HepG2 (cell line): ENCODE measurements around the gene PPDPF.

Experiments used
- ERF ChIP-seq: IDR thresholded peaks from 2 replicates; pipeline ENCODE4 v1.6.1; 2018; ENCODE audit warnings: missing biosample characterization, missing genetic modification reagents
- GABPA ChIP-seq, 2 experiments: IDR thresholded peaks; 2 replicates each; pipeline ENCODE4 v1.6.1; 2011 to 2016; ENCODE audit warnings: low read depth in 2 of 2, low read length in 1 of 2, missing biosample characterization in 1 of 2, missing genetic modification characterization in 1 of 2
- MTA3 ChIP-seq: sonication (generic); formaldehyde crosslinking; IDR thresholded peaks from 2 replicates; pipeline ENCODE4 v1.4.0; 2020; ENCODE audit warnings: missing genetic modification reagents
- NFATC3 ChIP-seq: sonication (generic); formaldehyde crosslinking; IDR thresholded peaks from 2 replicates; pipeline ENCODE4 v1.5.1; 2020; ENCODE audit warnings: mild to moderate bottlenecking, missing genetic modification reagents
- SETDB1 ChIP-seq: sonication (generic); formaldehyde crosslinking; IDR thresholded peaks from 2 replicates; pipeline ENCODE4 v1.5.1; 2020; ENCODE audit warnings: missing genetic modification reagents, mild to moderate bottlenecking, borderline replicate concordance
- SP2 ChIP-seq: sonication (generic); formaldehyde crosslinking; IDR thresholded peaks from 2 replicates; pipeline ENCODE4 v1.5.1; 2020; ENCODE audit warnings: mild to moderate bottlenecking, missing genetic modification reagents
- SRSF4 ChIP-seq: fragments of 200-400 bp; formaldehyde crosslinking; IDR thresholded peaks from one replicate; pipeline ENCODE4 v1.6.1; 2018; ENCODE audit warnings: mild to moderate bottlenecking, low read depth, low read length, moderate library complexity; ENCODE audit not compliant: poor library complexity, severe bottlenecking
- TCF12 ChIP-seq, 2 experiments: fragments of 450-650 bp in 1 of 2; sonication (generic) in 1 of 2; formaldehyde crosslinking in 1 of 2; IDR thresholded peaks; 2 replicates each; pipeline versions ENCODE4 v1.6.1 to v1.8.0; 2017 to 2022; ENCODE audit warnings: antibody characterized with exemption in 1 of 2, mild to moderate bottlenecking in 1 of 2, missing genetic modification reagents in 1 of 2, moderate library complexity in 1 of 2
- TCF7 ChIP-seq: sonication (generic); IDR thresholded peaks from 2 replicates; pipeline ENCODE4 v1.6.1; 2016; ENCODE audit warnings: antibody characterized with exemption, low read depth
- ZKSCAN8 ChIP-seq: IDR thresholded peaks from 2 replicates; pipeline ENCODE4 v1.6.1; 2016; ENCODE audit warnings: borderline replicate concordance, missing genetic modification reagents, missing compliant biosample characterization
- TF ChIP-seq, protein P1 (sequence below): sonication (generic); formaldehyde crosslinking; IDR thresholded peaks from 2 replicates; pipeline ENCODE4 v1.5.0; 2020; ENCODE audit warnings: mild to moderate bottlenecking, missing genetic modification reagents, moderate library complexity
- TF ChIP-seq, protein P2 (sequence below): sonication (generic); formaldehyde crosslinking; IDR thresholded peaks from 2 replicates; pipeline ENCODE4 v1.4.0; 2020; ENCODE audit warnings: missing genetic modification reagents, mild to moderate bottlenecking, borderline replicate concordance

GRCh38 chr20:63556873-63557478 is 36.4 kb downstream of the PPDPF start:
- TF ChIP-seq GABPA (IDR thresholded peaks at IDR 0.05; ENCODE audit: low read depth, low read length) (no peak), GABPA (CRISPR knock-in tag; IDR thresholded peaks at IDR 0.05; ENCODE audit: low read depth) (no peak), MTA3 (CRISPR knock-in tag) (no peak), SRSF4 (no peak), SETDB1 (CRISPR knock-in tag) (no peak), NFATC3 (CRISPR knock-in tag) (0 out of 2 replicates have a peak, but pooled peaks have one; percentile 53), SP2 (CRISPR knock-in tag) (no peak), TCF12 (IDR thresholded peaks at IDR 0.05) (no peak), TCF12 (CRISPR knock-in tag; IDR thresholded peaks at IDR 0.05) (no peak), ZKSCAN8 (CRISPR knock-in tag) (no peak), TCF7 (no peak), ERF (CRISPR knock-in tag) (no peak)
- TF ChIP-seq, protein P1, sequence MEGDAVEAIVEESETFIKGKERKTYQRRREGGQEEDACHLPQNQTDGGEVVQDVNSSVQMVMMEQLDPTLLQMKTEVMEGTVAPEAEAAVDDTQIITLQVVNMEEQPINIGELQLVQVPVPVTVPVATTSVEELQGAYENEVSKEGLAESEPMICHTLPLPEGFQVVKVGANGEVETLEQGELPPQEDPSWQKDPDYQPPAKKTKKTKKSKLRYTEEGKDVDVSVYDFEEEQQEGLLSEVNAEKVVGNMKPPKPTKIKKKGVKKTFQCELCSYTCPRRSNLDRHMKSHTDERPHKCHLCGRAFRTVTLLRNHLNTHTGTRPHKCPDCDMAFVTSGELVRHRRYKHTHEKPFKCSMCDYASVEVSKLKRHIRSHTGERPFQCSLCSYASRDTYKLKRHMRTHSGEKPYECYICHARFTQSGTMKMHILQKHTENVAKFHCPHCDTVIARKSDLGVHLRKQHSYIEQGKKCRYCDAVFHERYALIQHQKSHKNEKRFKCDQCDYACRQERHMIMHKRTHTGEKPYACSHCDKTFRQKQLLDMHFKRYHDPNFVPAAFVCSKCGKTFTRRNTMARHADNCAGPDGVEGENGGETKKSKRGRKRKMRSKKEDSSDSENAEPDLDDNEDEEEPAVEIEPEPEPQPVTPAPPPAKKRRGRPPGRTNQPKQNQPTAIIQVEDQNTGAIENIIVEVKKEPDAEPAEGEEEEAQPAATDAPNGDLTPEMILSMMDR = no peak; the same call in 1 of the 2 replicates
- TF ChIP-seq, protein P2, sequence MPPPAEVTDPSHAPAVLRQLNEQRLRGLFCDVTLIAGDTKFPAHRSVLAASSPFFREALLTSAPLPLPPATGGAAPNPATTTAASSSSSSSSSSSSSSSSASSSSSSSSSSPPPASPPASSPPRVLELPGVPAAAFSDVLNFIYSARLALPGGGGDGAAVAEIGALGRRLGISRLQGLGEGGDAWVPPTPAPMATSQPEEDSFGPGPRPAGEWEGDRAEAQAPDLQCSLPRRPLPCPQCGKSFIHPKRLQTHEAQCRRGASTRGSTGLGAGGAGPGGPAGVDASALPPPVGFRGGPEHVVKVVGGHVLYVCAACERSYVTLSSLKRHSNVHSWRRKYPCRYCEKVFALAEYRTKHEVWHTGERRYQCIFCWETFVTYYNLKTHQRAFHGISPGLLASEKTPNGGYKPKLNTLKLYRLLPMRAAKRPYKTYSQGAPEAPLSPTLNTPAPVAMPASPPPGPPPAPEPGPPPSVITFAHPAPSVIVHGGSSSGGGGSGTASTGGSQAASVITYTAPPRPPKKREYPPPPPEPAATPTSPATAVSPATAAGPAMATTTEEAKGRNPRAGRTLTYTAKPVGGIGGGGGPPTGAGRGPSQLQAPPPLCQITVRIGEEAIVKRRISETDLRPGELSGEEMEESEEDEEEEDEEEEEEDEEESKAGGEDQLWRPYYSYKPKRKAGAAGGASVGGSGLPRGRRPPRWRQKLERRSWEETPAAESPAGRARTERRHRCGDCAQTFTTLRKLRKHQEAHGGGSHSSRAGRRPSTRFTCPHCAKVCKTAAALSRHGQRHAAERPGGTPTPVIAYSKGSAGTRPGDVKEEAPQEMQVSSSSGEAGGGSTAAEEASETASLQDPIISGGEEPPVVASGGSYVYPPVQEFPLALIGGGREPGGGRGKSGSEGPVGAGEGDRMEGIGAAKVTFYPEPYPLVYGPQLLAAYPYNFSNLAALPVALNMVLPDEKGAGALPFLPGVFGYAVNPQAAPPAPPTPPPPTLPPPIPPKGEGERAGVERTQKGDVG = no peak
